ENCODE results near the gene RNASEH2A. TPM values are rescaled to one million over a fixed set of nuclear protein-coding genes. Genes with fewer than 3 reads are reported as not detected.

RNASEH2A gene
- total RNA-seq, 4 donors from 2014 or later = 12.3 to 15.4 (median 14.0) TPM

DNA sequence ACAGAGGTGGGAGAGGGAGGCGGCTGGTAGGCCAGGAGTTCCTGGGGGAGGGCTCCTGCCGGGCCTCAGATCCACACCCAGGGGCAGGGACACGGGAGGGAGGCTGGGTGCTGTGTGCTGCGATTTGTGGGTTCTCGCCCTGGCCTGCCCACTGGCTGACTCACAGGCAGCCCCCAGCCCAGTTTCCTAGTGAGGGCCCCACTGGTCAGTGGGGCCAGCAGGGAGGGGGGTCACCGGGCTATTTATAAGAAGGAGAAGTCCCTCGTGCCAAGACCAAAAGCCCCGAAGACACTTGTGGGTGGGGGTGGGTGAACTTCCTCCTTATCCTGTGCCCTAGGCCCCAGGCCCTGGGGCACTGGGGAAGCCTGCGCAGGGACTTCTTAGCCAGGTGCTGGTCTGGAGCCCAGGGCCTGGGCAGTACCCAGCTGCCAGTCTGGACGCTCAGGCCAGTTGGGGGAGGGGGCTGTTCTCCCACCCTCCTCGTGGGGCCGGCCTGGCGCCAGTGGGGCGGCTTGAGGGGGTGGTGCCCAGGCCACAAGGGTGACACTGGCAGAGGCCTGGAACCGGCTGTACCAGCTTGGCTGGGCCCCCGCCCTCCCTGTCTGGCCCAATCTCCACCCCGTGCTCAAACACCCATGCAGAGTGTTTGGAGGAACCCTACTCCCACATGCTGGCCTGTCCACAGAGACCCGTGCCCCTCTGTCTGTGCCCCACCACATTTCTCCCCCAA, 20.1 kb upstream of the RNASEH2A start:
- 44% methylated on average over 10 of the region's 18 CpGs for WGBS
- no peaks in the 10 kb centered on the region for H3K27me3 ChIP-seq
- H3K4me3 ChIP-seq = peak overlapping the region; percentile 20
- H3K9me3 ChIP-seq = no peaks in the 10 kb centered on the region
- H3K36me3 ChIP-seq = no peaks in the 10 kb centered on the region
- peak overlapping the region; percentile 97 for H3K27ac ChIP-seq
- TF ChIP-seq, protein P1, sequence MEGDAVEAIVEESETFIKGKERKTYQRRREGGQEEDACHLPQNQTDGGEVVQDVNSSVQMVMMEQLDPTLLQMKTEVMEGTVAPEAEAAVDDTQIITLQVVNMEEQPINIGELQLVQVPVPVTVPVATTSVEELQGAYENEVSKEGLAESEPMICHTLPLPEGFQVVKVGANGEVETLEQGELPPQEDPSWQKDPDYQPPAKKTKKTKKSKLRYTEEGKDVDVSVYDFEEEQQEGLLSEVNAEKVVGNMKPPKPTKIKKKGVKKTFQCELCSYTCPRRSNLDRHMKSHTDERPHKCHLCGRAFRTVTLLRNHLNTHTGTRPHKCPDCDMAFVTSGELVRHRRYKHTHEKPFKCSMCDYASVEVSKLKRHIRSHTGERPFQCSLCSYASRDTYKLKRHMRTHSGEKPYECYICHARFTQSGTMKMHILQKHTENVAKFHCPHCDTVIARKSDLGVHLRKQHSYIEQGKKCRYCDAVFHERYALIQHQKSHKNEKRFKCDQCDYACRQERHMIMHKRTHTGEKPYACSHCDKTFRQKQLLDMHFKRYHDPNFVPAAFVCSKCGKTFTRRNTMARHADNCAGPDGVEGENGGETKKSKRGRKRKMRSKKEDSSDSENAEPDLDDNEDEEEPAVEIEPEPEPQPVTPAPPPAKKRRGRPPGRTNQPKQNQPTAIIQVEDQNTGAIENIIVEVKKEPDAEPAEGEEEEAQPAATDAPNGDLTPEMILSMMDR (IDR thresholded peaks at IDR 0.05) = no peak
- TF ChIP-seq POLR2AphosphoS5 (IDR thresholded peaks at IDR 0.05) (peak in 2 of 3 donors; percentile 17 to 56), POLR2A (IDR thresholded peaks at IDR 0.05) (peak in 1 of 2 donors; percentile 12), EP300 (IDR thresholded peaks at IDR 0.05) (no peak)
- H3K4me1 ChIP-seq = peaks cover 90% of the 10 kb centered on the region
- peak in 1 of 2 donors; percentile 86 for DNase-seq (ENCODE audit: low spot score in 2 of 2)

DNA sequence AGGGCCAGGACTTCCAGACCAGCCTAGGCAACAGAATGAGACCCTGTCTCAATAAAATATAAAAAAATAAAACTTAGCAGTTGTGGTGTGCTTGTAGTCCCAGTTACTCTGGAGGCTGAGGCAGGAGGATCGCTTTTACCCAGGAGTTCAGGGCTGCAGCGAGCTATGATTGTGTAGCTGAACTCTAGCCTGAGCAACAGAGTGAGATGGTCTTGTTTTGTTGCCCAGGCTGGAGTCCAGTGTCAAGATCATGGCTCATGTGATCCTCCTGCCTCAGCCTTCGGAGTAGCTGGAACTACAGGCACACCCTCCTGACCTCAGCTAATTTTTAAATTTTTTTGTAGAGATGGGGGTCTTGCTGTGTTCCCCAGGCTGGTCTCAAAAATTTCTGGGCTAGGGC, 19.4 kb upstream of the RNASEH2A start:
- 67% methylated on average over 3 of the region's 3 CpGs for WGBS
- peak overlapping the region; percentile 97 for H3K27ac ChIP-seq
- H3K27me3 ChIP-seq = no peaks in the 10 kb centered on the region
- H3K4me3 ChIP-seq = peak overlapping the region; percentile 20
- TF ChIP-seq, protein P1 (IDR thresholded peaks at IDR 0.05) = no peak
- TF ChIP-seq POLR2AphosphoS5 (IDR thresholded peaks at IDR 0.05) = no peak
- DNase-seq (ENCODE audit: low spot score in 2 of 2) = no peak
- H3K9me3 ChIP-seq = no peaks in the 10 kb centered on the region
- no peaks in the 10 kb centered on the region for H3K36me3 ChIP-seq
- peaks cover 85% of the 10 kb centered on the region for H3K4me1 ChIP-seq

DNA sequence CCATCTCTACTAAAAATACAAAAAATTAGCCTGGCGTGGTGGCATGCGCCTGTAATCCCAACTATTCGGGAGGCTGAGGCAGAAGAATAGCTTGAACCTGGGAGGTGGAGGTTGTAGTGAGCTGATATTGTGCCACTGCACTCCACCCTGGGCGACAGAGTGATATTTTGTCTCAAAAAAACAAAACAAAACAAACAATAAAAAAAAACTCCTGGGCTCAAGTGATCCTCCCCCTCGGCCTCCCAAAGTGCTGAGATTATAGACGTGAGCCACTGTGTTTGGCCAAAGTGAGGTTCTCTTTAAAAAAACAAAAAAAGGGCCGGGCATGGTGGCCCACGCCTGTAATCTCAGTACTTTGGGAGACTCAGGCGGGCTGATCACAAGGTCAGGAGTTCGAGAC, 18.9 kb upstream of the RNASEH2A start:
- peak overlapping the region; percentile 97 for H3K27ac ChIP-seq
- WGBS = 70% methylated on average over 10 of the region's 10 CpGs
- H3K4me3 ChIP-seq = no peak overlapping the region
- no peak for TF ChIP-seq POLR2A (IDR thresholded peaks at IDR 0.05)
- TF ChIP-seq POLR2AphosphoS5 (IDR thresholded peaks at IDR 0.05) = no peak
- TF ChIP-seq, protein P1 (IDR thresholded peaks at IDR 0.05) = no peak
- TF ChIP-seq EP300 (IDR thresholded peaks at IDR 0.05) = no peak
- no peaks in the 10 kb centered on the region for H3K9me3 ChIP-seq
- H3K36me3 ChIP-seq = no peaks in the 10 kb centered on the region
- peaks cover 80% of the 10 kb centered on the region for H3K4me1 ChIP-seq
- no peak for DNase-seq (ENCODE audit: low spot score in 2 of 2)
- no peaks in the 10 kb centered on the region for H3K27me3 ChIP-seq

DNA sequence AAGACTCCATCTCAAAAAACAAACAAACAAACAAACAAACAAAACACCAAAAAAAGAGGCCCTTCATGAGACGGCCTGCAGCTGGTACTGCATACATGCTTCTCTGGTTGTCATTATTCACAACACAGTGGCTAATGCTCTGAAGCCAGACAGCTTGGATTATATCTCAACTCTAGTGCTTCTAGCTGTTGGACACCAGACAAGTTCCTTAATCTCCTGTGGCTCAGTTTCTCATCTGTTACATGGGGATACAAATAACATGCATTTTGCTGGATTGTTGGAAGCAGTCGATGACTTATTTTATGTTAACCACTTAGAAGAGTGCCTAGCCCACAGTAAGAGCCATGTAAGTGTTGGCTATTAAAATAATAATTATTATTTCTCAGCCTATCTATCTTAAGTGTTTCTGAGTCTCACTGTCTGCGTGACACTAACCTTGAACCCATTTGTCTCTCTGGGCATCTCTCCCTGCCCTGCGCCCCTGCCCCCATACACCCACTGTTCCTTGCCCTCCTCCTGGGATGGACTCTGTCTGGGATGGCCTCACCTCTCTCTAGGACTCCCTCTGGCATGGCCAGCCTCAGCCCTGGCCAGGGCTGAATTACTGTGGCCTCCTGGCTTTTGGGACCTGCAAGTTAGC, 18.2 kb upstream of the RNASEH2A start:
- peak overlapping the region; percentile 97 for H3K27ac ChIP-seq
- WGBS = 33% methylated on average over 4 of the region's 4 CpGs

DNA sequence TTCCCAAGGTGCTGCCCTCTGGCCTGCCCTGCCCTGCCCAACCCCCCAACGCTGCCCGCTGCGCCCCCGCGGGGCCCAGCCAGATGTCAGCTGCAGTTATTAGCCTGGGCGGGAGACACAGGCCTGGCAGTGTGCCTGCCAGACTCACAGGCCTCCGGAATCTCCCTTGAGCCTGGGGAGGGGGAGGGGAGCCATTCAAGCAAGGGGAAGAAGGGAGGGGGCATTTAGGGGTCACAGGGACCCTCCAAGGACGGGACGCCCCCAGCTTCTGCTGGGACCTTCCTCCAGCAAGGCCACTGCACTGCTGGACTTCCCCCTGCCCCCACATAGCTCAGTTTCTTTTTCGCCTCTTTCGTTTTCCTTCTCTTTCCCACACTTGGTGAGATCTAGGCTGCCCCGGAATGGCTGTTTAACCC, 17.7 kb upstream of the RNASEH2A start:
- TF ChIP-seq, protein P1 (IDR thresholded peaks at IDR 0.05) = no peak
- peak in 1 of 2 donors; percentile 20 for TF ChIP-seq POLR2A (IDR thresholded peaks at IDR 0.05)

More for the DNA sequence above, 18.2 kb upstream of the RNASEH2A start:
- Histone ChIP-seq H3K36me3 (no peaks in the 10 kb centered on the region), H3K9me3 (no peaks in the 10 kb centered on the region), H3K4me1 (peaks cover 73% of the 10 kb centered on the region), H3K27me3 (no peaks in the 10 kb centered on the region), H3K4me3 (peak overlapping the region; percentile 88)
- TF ChIP-seq POLR2A (IDR thresholded peaks at IDR 0.05) = no peak
- no peak for TF ChIP-seq POLR2AphosphoS5 (IDR thresholded peaks at IDR 0.05)
- DNase-seq (ENCODE audit: low spot score in 2 of 2) = no peak

More for the DNA sequence above, 17.7 kb upstream of the RNASEH2A start:
- Histone ChIP-seq H3K36me3 (no peaks in the 10 kb centered on the region), H3K27ac (peak overlapping the region; percentile 97), H3K4me3 (peak overlapping the region; percentile 88), H3K27me3 (no peaks in the 10 kb centered on the region), H3K4me1 (peaks cover 69% of the 10 kb centered on the region), H3K9me3 (no peaks in the 10 kb centered on the region)
- 1% methylated on average over 11 of the region's 12 CpGs for WGBS
- DNase-seq (ENCODE audit: low spot score in 2 of 2) = peak in 1 of 2 donors; percentile 90
